Measurements from ENCODE around the gene SFI1. TPM values are rescaled to one million over a fixed set of nuclear protein-coding genes. Genes with fewer than 3 reads are reported as not detected.
"Not testable (repeated sequence)": the region's sequence is repeated elsewhere in the genome, so short reads cannot be mapped to it uniquely, and the experiment has no call there.

SFI1 gene
- total RNA-seq, 1 donor from 2014 or later: 11.5 TPM

DNA sequence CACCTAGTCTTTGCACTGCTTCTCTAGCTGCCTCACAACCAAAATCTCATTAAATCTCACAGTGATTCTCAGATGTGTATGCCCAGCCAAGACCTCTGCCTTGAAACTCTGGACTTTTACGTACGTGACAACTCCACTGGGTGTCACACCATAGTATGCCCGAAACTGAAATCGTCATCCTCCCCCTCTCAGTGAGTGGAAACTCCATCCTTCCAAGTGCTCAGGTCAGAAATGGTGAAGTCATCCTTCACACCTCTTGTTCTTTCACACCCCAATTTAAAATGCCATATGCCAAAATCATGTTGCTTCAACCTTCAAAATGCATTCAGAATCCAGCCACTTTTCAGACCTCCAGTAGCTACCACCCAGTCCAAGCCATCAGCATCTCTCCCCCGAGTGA is 42.5 kb downstream of the SFI1 start:
- H3K9ac ChIP-seq (ENCODE audit: low read depth in 1 of 3, low read length in 3 of 3): no peak overlapping the region
- H3K4me1 ChIP-seq (ENCODE audit: control insufficient read depth in 3 of 3, insufficient read depth in 3 of 3, low read length in 3 of 3): no peaks in the 10 kb centered on the region
- no peak overlapping the region for H3K4me3 ChIP-seq (ENCODE audit: low read length in 3 of 3)

DNA sequence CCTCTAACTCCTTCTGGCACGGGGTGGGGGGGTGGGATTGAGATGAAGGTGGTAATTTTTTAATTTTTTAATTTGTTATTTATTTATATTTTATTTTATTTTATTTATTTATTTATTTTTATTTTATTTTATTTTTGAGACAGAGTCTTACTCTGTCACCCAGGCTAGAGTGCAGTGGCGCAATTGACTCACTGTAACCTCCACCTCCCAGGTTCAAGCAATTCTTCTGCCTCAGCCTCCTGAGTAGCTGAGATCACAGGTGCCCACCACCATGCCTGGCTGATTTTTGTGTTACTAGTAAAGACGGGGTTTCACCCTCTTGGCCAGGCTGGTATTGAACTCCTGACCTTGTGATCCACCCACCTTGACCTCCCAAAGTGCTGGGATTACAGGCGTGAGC is 43.8 kb downstream of the SFI1 start:
- H3K4me1 ChIP-seq (ENCODE audit: control insufficient read depth in 3 of 3, insufficient read depth in 3 of 3, low read length in 3 of 3); H3K4me3 ChIP-seq (ENCODE audit: low read length in 3 of 3); H3K36me3 ChIP-seq (ENCODE audit: control insufficient read depth in 3 of 3, insufficient read depth in 3 of 3, low read length in 3 of 3): not testable (repeated sequence)

More for the DNA sequence above, 42.5 kb downstream of the SFI1 start:
- Histone ChIP-seq H3K27ac (ENCODE audit: low read depth, low read length) (no peak overlapping the region), H3K36me3 (ENCODE audit: control insufficient read depth in 3 of 3, insufficient read depth in 3 of 3, low read length in 3 of 3) (no peaks in the 10 kb centered on the region), H3K27me3 (ENCODE audit: control insufficient read depth in 3 of 3, insufficient read depth in 3 of 3, low read length in 3 of 3) (no peaks in the 10 kb centered on the region), H3K9me3 (ENCODE audit: control insufficient read depth in 3 of 3, low read length in 3 of 3) (no peaks in the 10 kb centered on the region)

DNA sequence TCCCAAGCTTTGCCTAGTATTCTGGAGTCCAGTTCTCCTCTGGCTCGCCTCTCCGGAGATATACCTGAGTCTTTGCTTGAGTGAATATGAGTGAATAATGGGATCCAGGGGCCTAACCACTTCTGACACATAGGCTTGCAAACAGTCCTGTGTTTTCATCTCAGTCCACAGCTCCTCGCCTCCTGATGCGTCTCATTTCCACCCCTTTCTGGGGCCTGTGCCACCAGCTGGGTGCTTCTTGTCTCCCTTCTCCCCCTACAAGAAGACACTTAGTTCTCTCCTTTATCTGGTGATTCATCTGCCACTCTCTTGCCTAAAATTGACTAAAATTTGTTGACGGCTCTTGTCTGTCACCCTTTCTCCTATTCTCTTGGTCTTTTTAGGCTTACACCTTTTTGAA is 44.6 kb downstream of the SFI1 start:
- no peaks in the 10 kb centered on the region for H3K27me3 ChIP-seq (ENCODE audit: control insufficient read depth in 3 of 3, insufficient read depth in 3 of 3, low read length in 3 of 3)
- H3K9ac ChIP-seq (ENCODE audit: low read depth in 1 of 3, low read length in 3 of 3): no peak overlapping the region
- H3K9me3 ChIP-seq (ENCODE audit: control insufficient read depth in 3 of 3, low read length in 3 of 3): no peaks in the 10 kb centered on the region
- no peaks in the 10 kb centered on the region for H3K36me3 ChIP-seq (ENCODE audit: control insufficient read depth in 3 of 3, insufficient read depth in 3 of 3, low read length in 3 of 3)
- H3K27ac ChIP-seq (ENCODE audit: low read depth, low read length): no peak overlapping the region
- H3K4me1 ChIP-seq (ENCODE audit: control insufficient read depth in 3 of 3, insufficient read depth in 3 of 3, low read length in 3 of 3): no peaks in the 10 kb centered on the region
- H3K4me3 ChIP-seq (ENCODE audit: low read length in 3 of 3): no peak overlapping the region

More for the DNA sequence above, 43.8 kb downstream of the SFI1 start:
- H3K9ac ChIP-seq (ENCODE audit: low read depth in 1 of 3, low read length in 3 of 3); H3K27me3 ChIP-seq (ENCODE audit: control insufficient read depth in 3 of 3, insufficient read depth in 3 of 3, low read length in 3 of 3); H3K27ac ChIP-seq (ENCODE audit: low read depth, low read length); H3K9me3 ChIP-seq (ENCODE audit: control insufficient read depth in 3 of 3, low read length in 3 of 3): not testable (repeated sequence)

DNA sequence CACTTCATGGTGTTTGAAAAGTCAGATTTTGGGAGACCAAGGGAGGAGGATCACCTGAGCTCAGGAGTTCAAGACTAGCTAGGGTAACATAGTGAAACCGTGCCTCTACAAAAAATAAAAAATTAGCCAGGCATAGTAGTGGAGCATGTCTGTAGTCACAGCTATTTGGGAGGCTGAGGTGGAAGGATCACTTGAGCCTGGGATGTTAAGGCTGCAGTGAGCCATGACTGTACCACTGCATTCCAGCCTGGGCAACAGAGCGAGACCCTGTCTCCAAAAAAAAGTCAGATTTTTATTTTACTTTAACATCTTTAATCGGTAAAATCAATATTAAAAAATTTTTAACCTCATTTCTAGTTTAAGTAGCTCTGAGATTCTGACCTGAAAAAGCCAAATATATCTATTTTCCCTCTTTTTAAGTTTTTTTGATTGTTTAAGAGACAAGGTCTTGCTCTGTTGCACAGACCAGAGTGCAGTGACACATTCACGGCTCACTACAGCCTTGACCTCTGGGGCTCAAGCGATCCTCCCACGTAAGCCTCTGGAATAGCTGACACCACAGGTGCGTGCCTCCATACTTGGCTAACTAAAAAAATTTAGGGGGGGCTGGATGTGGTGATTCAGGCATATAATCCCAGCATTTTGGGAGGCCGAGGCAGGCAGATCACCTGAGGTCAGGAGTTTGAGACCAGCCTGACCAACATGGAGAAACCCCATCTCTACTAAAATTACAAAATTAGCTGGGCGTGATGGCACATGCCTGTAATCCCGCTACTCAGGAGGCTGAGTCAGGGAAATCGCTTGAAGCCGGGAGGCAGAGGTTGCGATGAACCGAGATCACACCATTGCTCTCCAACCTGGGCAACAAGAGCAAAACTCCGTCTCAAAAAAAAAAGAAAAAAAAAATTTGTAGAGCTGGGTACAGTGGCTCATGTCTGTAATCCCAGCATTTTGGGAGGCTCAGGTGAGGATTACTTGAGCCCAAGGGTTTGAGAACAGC is 48.4 kb downstream of the SFI1 start:
- Histone ChIP-seq H3K9ac (ENCODE audit: low read depth in 1 of 3, low read length in 3 of 3) (no peak overlapping the region), H3K27me3 (ENCODE audit: control insufficient read depth in 3 of 3, insufficient read depth in 3 of 3, low read length in 3 of 3) (no peaks in the 10 kb centered on the region), H3K4me1 (ENCODE audit: control insufficient read depth in 3 of 3, insufficient read depth in 3 of 3, low read length in 3 of 3) (no peaks in the 10 kb centered on the region), H3K36me3 (ENCODE audit: control insufficient read depth in 3 of 3, insufficient read depth in 3 of 3, low read length in 3 of 3) (no peaks in the 10 kb centered on the region), H3K9me3 (ENCODE audit: control insufficient read depth in 3 of 3, low read length in 3 of 3) (no peaks in the 10 kb centered on the region), H3K27ac (ENCODE audit: low read depth, low read length) (no peak overlapping the region), H3K4me3 (ENCODE audit: low read length in 3 of 3) (no peak overlapping the region)

DNA sequence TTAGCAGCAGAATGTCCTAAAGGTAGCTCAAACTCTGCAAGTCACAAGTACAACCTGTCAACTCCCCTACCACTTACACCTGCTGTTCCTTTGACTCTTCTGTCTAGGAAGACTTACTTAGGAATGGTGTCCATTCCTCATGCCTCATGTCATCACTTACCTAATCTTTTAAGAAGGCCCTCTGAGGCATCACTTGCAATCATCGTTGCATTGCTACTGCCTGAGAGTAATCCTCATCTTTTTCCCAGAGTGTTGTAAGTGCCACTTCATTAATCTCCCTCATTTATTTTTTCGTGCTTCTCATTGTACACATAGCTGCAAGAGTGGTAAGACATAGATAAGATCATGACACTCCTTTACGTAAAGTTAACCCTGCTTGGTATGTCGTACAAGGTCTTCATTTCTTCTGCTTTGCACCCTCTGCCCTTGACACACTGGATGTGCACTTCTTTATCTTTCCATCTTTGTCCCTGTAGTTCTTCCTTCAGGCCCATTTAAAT is 54.6 kb downstream of the SFI1 start:
- H3K9me3 ChIP-seq (ENCODE audit: control insufficient read depth in 3 of 3, low read length in 3 of 3): no peaks in the 10 kb centered on the region
- H3K27ac ChIP-seq (ENCODE audit: low read depth, low read length): no peak overlapping the region
- H3K36me3 ChIP-seq (ENCODE audit: control insufficient read depth in 3 of 3, insufficient read depth in 3 of 3, low read length in 3 of 3): peaks cover 0 to 11% (median 8%) of the 10 kb centered on the region in 3 donors
- no peaks in the 10 kb centered on the region for H3K27me3 ChIP-seq (ENCODE audit: control insufficient read depth in 3 of 3, insufficient read depth in 3 of 3, low read length in 3 of 3)
- H3K9ac ChIP-seq (ENCODE audit: low read depth in 1 of 3, low read length in 3 of 3): no peak overlapping the region
- H3K4me3 ChIP-seq (ENCODE audit: low read length in 3 of 3): no peak overlapping the region
- no peaks in the 10 kb centered on the region for H3K4me1 ChIP-seq (ENCODE audit: control insufficient read depth in 3 of 3, insufficient read depth in 3 of 3, low read length in 3 of 3)

DNA sequence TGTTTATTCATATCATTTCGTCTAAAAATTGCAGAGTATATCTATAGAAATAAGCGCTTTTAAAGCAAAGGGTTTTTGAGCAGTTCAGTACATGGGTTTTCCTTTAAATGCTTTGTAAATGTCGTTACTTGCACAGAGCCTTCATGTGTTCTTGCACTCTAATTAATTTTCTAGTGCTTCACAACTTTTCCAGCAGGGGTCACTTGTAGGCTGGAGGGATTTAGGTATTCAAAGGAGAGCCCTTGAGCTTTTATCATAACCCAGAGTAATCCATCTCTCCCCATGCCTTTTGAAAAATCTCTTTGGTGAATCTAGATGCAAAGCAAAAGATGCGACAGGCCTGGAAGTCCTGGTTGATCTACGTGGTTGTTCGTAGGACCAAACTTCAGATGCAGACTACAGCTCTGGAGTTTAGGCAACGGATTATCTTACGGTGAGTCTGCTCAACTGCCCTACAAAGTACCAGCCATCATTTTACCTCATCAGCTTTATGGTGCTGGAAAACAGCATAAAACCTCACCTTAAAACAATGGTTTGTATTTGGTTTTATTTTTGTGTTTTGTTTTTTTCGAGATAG is 60.4 kb downstream of the SFI1 start:
- Histone ChIP-seq H3K9me3 (ENCODE audit: control insufficient read depth in 3 of 3, low read length in 3 of 3) (no peaks in the 10 kb centered on the region), H3K9ac (ENCODE audit: low read depth in 1 of 3, low read length in 3 of 3) (no peak overlapping the region), H3K4me3 (ENCODE audit: low read length in 3 of 3) (no peak overlapping the region), H3K4me1 (ENCODE audit: control insufficient read depth in 3 of 3, insufficient read depth in 3 of 3, low read length in 3 of 3) (no peaks in the 10 kb centered on the region), H3K27ac (ENCODE audit: low read depth, low read length) (no peak overlapping the region), H3K27me3 (ENCODE audit: control insufficient read depth in 3 of 3, insufficient read depth in 3 of 3, low read length in 3 of 3) (no peaks in the 10 kb centered on the region), H3K36me3 (ENCODE audit: control insufficient read depth in 3 of 3, insufficient read depth in 3 of 3, low read length in 3 of 3) (peaks cover 0 to 2% (median 0%) of the 10 kb centered on the region in 3 donors)

GRCh38 chr22:31558546-31558945 is 62.2 kb downstream of the SFI1 start:
- H3K27me3 ChIP-seq (ENCODE audit: control insufficient read depth in 3 of 3, insufficient read depth in 3 of 3, low read length in 3 of 3); H3K4me3 ChIP-seq (ENCODE audit: low read length in 3 of 3); H3K9ac ChIP-seq (ENCODE audit: low read depth in 1 of 3, low read length in 3 of 3); H3K9me3 ChIP-seq (ENCODE audit: control insufficient read depth in 3 of 3, low read length in 3 of 3); H3K4me1 ChIP-seq (ENCODE audit: control insufficient read depth in 3 of 3, insufficient read depth in 3 of 3, low read length in 3 of 3); H3K36me3 ChIP-seq (ENCODE audit: control insufficient read depth in 3 of 3, insufficient read depth in 3 of 3, low read length in 3 of 3); H3K27ac ChIP-seq (ENCODE audit: low read depth, low read length): not testable (repeated sequence)

GRCh38 chr22:31561238-31561887 is 65.0 kb downstream of the SFI1 start:
- peaks cover 0 to 2% (median 0%) of the 10 kb centered on the region in 3 donors for H3K36me3 ChIP-seq (ENCODE audit: control insufficient read depth in 3 of 3, insufficient read depth in 3 of 3, low read length in 3 of 3)
- no peak overlapping the region for H3K27ac ChIP-seq (ENCODE audit: low read depth, low read length)
- no peak overlapping the region for H3K9ac ChIP-seq (ENCODE audit: low read depth in 1 of 3, low read length in 3 of 3)
- no peaks in the 10 kb centered on the region for H3K4me1 ChIP-seq (ENCODE audit: control insufficient read depth in 3 of 3, insufficient read depth in 3 of 3, low read length in 3 of 3)
- no peaks in the 10 kb centered on the region for H3K9me3 ChIP-seq (ENCODE audit: control insufficient read depth in 3 of 3, low read length in 3 of 3)
- H3K27me3 ChIP-seq (ENCODE audit: control insufficient read depth in 3 of 3, insufficient read depth in 3 of 3, low read length in 3 of 3): no peaks in the 10 kb centered on the region
- no peak overlapping the region for H3K4me3 ChIP-seq (ENCODE audit: low read length in 3 of 3)

- peaks cover 0 to 2% (median 0%) of the 10 kb centered on the region in 3 donors for H3K36me3 ChIP-seq (ENCODE audit: control insufficient read depth in 3 of 3, insufficient read depth in 3 of 3, low read length in 3 of 3)
- no peaks in the 10 kb centered on the region for H3K4me1 ChIP-seq (ENCODE audit: control insufficient read depth in 3 of 3, insufficient read depth in 3 of 3, low read length in 3 of 3)
- H3K4me3 ChIP-seq (ENCODE audit: low read length in 3 of 3): no peak overlapping the region
- no peak overlapping the region for H3K9ac ChIP-seq (ENCODE audit: low read depth in 1 of 3, low read length in 3 of 3)
- no peaks in the 10 kb centered on the region for H3K27me3 ChIP-seq (ENCODE audit: control insufficient read depth in 3 of 3, insufficient read depth in 3 of 3, low read length in 3 of 3)
- H3K27ac ChIP-seq (ENCODE audit: low read depth, low read length): no peak overlapping the region
- H3K9me3 ChIP-seq (ENCODE audit: control insufficient read depth in 3 of 3, low read length in 3 of 3): no peaks in the 10 kb centered on the region
Observed at GRCh38 chr22:31561970-31562369, 65.6 kb downstream of the SFI1 start.

- no peaks in the 10 kb centered on the region for H3K4me1 ChIP-seq (ENCODE audit: control insufficient read depth in 3 of 3, insufficient read depth in 3 of 3, low read length in 3 of 3)
- no peaks in the 10 kb centered on the region for H3K9me3 ChIP-seq (ENCODE audit: control insufficient read depth in 3 of 3, low read length in 3 of 3)
- H3K4me3 ChIP-seq (ENCODE audit: low read length in 3 of 3): no peak overlapping the region
- H3K36me3 ChIP-seq (ENCODE audit: control insufficient read depth in 3 of 3, insufficient read depth in 3 of 3, low read length in 3 of 3): no peaks in the 10 kb centered on the region
- no peak overlapping the region for H3K9ac ChIP-seq (ENCODE audit: low read depth in 1 of 3, low read length in 3 of 3)
- H3K27me3 ChIP-seq (ENCODE audit: control insufficient read depth in 3 of 3, insufficient read depth in 3 of 3, low read length in 3 of 3): no peaks in the 10 kb centered on the region
- H3K27ac ChIP-seq (ENCODE audit: low read depth, low read length): no peak overlapping the region
Observed at GRCh38 chr22:31566484-31566883, 70.1 kb downstream of the SFI1 start.
